Smooth muscle cell (in vitro differentiated cells): Measurements from ENCODE around the gene EPSTI1. TPM values are rescaled to one million over a fixed set of nuclear protein-coding genes. Genes with fewer than 3 reads are reported as not detected.
"Not testable (repeated sequence)": the region's sequence is repeated elsewhere in the genome, so short reads cannot be mapped to it uniquely, and the experiment has no call there.

Experiments
- DNase-seq: peaks from one replicate; lab custom pipeline; 2025; ENCODE audit not compliant: unreplicated experiment; lab: John Stamatoyannopoulos, UW
- H2AFZ ChIP-seq: fragments of 200-600 bp; sonication (generic); 2 replicates; pipeline ENCODE4 v1.6.0; 2016; ENCODE audit warnings: antibody characterized with exemption, low read depth, mild to moderate bottlenecking
- H3F3A ChIP-seq: fragments of 200-600 bp; sonication (generic); 2 replicates; pipeline ENCODE4 v1.6.0; 2017; ENCODE audit warnings: antibody characterized with exemption, low read depth
- H3K27ac ChIP-seq: fragments of 200-600 bp; sonication (generic); 2 replicates; pipeline ENCODE4 v1.5.1; 2016; ENCODE audit warnings: low read depth, mild to moderate bottlenecking
- H3K27me3 ChIP-seq: fragments of 200-600 bp; sonication (generic); 2 replicates; pipeline ENCODE4 v1.6.1; 2016; ENCODE audit warnings: low read depth, mild to moderate bottlenecking
- H3K36me3 ChIP-seq: fragments of 200-600 bp; sonication (generic); 2 replicates; pipeline ENCODE4 v1.5.1; 2016; ENCODE audit warnings: low read depth
- H3K4me1 ChIP-seq: fragments of 200-600 bp; sonication (generic); 2 replicates; pipeline ENCODE4 v1.5.1; 2016; ENCODE audit warnings: low read depth
- H3K4me2 ChIP-seq: fragments of 200-600 bp; sonication (generic); 2 replicates; pipeline ENCODE4 v1.6.0; 2016; ENCODE audit warnings: mild to moderate bottlenecking
- H3K4me3 ChIP-seq: fragments of 200-600 bp; sonication (generic); 2 replicates; pipeline ENCODE4 v1.5.1; 2016; ENCODE audit warnings: mild to moderate bottlenecking
- H3K79me2 ChIP-seq: fragments of 200-600 bp; sonication (generic); 2 replicates; pipeline ENCODE4 v1.6.0; 2016; ENCODE audit warnings: low read depth, mild to moderate bottlenecking
- H3K9ac ChIP-seq: fragments of 200-600 bp; sonication (generic); 2 replicates; pipeline ENCODE4 v1.6.0; 2016; ENCODE audit warnings: low read depth
- H3K9me3 ChIP-seq: fragments of 200-600 bp; sonication (generic); replicated peaks from 2 replicates; pipeline ENCODE4 v1.5.1; 2016; ENCODE audit warnings: low read depth
- H4K20me1 ChIP-seq: fragments of 200-600 bp; sonication (generic); 2 replicates; pipeline ENCODE4 v1.6.0; 2016; ENCODE audit warnings: low read depth
- WGBS: methylation state at CpG from one replicate; pipeline ENCODE4 v1.1.7; 2016; ENCODE audit warnings: low lambda C conversion rate; 5-methylcytosine and 5-hydroxymethylcytosine counted together
- polyA plus RNA-seq: library from polyadenylated mRNA; unstranded; fragments of >200 nt; fragmentation: Nextera tagmentation; extraction: Ambion mirVana; gene quantifications from 2 replicates; pipeline ENCODE4 v1.2.1, GENCODE V29; 2016
- total RNA-seq: library from RNA; depleted of rRNA; stranded (reverse); fragments of >200 nt; gene quantifications from 2 replicates; pipeline ENCODE4 v1.2.3, GENCODE V29; 2014
- TF ChIP-seq, protein P1 (sequence below): fragments of 200-600 bp; sonication (generic); IDR thresholded peaks from 2 replicates; pipeline ENCODE4 v1.5.1; 2017; ENCODE audit warnings: borderline replicate concordance, mild to moderate bottlenecking, antibody characterized with exemption; ENCODE audit not compliant: insufficient read depth, poor library complexity, severe bottlenecking

Gene EPSTI1
- total and polyA plus RNA-seq, 2 experiments from 2014 or later = 2.4 to 3.3 TPM

DNA sequence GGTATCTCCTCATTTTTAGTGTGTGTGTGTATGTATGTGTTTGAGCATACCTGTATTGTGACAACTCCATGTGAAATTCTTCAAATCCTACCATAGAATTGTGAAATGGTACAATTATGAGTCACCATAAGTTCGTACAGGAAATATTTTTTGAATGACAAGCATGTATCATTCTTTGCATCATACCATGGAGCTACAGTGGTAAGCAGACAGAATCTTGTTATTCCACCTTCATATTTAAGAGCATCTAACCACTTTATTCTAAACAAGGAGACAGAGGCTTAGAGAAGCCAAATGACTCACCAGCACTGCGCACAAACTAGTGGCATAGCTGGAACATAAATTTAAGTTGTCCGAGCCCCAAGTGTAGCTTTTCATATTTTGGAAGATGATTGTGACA lies 4.5 kb upstream of the EPSTI1 start:
- Histone ChIP-seq H4K20me1 (no peaks in the 10 kb centered on the region), H3K4me1 (peaks cover 12% of the 10 kb centered on the region), H3K36me3 (no peaks in the 10 kb centered on the region), H3K9ac (no peak overlapping the region), H2AFZ (no peak overlapping the region), H3K27ac (peak overlapping the region; percentile 56), H3K79me2 (no peaks in the 10 kb centered on the region), H3K9me3 (no peaks in the 10 kb centered on the region), H3K4me2 (peak overlapping the region; percentile 22), H3K27me3 (no peaks in the 10 kb centered on the region), H3F3A (peaks cover 4% of the 10 kb centered on the region), H3K4me3 (no peak overlapping the region)
- WGBS = 49% methylated on average over 3 of the region's 3 CpGs
- DNase-seq = no peak
- TF ChIP-seq, protein P1, sequence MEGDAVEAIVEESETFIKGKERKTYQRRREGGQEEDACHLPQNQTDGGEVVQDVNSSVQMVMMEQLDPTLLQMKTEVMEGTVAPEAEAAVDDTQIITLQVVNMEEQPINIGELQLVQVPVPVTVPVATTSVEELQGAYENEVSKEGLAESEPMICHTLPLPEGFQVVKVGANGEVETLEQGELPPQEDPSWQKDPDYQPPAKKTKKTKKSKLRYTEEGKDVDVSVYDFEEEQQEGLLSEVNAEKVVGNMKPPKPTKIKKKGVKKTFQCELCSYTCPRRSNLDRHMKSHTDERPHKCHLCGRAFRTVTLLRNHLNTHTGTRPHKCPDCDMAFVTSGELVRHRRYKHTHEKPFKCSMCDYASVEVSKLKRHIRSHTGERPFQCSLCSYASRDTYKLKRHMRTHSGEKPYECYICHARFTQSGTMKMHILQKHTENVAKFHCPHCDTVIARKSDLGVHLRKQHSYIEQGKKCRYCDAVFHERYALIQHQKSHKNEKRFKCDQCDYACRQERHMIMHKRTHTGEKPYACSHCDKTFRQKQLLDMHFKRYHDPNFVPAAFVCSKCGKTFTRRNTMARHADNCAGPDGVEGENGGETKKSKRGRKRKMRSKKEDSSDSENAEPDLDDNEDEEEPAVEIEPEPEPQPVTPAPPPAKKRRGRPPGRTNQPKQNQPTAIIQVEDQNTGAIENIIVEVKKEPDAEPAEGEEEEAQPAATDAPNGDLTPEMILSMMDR = no peak

DNA sequence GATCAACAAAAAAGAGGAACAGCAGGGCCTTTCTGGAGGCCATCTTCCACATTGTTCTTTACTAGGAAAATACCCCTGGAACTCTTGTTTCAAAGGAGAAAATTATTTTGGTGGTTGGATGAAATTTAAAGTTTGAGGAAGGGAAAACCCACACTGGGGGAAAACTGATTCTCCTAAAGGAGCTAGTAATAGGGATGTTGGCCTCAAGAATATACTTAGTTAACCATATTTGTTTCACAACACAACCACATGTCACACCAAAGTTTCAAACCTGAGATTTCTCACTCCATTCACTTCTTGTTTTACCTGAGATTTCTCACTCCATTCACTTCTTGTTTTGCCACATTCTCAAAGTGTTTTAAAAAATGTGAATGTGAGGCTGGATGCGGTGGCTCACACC lies 2.8 kb upstream of the EPSTI1 start:
- Histone ChIP-seq H3K9me3 (no peaks in the 10 kb centered on the region), H3K4me1 (peaks cover 14% of the 10 kb centered on the region)
- WGBS = 100% methylated on average over 1 of the region's 1 CpG

DNA sequence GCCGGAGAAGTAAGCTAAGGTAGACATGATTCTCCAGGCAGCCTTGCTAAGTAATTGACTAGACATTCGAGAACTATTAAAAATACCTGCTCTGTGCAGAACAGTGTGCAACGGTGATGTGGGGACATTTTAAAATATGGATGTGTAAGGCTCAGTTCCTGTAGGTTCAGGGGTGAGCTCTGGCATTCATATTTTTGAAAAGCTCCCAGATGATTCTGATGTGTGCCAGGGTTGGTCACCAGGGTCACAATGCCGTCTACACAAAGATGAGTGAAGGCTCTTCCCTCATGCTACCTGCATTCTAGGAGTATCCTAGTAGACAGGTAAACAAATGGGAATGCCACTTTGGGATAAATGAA lies 702 bp upstream of the EPSTI1 start:
- Histone ChIP-seq H3K4me3 (peak overlapping the region; percentile 76), H3K9me3 (no peaks in the 10 kb centered on the region), H3F3A (peaks cover 12% of the 10 kb centered on the region), H3K9ac (peak overlapping the region; percentile 64), H3K27me3 (no peaks in the 10 kb centered on the region), H2AFZ (peak overlapping the region; percentile 83), H3K4me1 (peaks cover 14% of the 10 kb centered on the region), H3K79me2 (no peaks in the 10 kb centered on the region), H4K20me1 (no peaks in the 10 kb centered on the region), H3K36me3 (no peaks in the 10 kb centered on the region), H3K4me2 (peak overlapping the region; percentile 96), H3K27ac (peak overlapping the region; percentile 37)
- TF ChIP-seq, protein P1 = no peak
- no peak for DNase-seq
- 88% methylated on average over 4 of the region's 4 CpGs for WGBS

More for the DNA sequence above, 2.8 kb upstream of the EPSTI1 start:
- Histone ChIP-seq H3K4me3 (no peak overlapping the region), H3K79me2 (no peaks in the 10 kb centered on the region), H4K20me1 (no peaks in the 10 kb centered on the region), H3K9ac (no peak overlapping the region), H3K36me3 (no peaks in the 10 kb centered on the region), H3K4me2 (no peak overlapping the region), H3F3A (peaks cover 12% of the 10 kb centered on the region), H2AFZ (no peak overlapping the region), H3K27me3 (no peaks in the 10 kb centered on the region), H3K27ac (no peak overlapping the region)
- no peak for DNase-seq
- TF ChIP-seq, protein P1 = no peak

DNA sequence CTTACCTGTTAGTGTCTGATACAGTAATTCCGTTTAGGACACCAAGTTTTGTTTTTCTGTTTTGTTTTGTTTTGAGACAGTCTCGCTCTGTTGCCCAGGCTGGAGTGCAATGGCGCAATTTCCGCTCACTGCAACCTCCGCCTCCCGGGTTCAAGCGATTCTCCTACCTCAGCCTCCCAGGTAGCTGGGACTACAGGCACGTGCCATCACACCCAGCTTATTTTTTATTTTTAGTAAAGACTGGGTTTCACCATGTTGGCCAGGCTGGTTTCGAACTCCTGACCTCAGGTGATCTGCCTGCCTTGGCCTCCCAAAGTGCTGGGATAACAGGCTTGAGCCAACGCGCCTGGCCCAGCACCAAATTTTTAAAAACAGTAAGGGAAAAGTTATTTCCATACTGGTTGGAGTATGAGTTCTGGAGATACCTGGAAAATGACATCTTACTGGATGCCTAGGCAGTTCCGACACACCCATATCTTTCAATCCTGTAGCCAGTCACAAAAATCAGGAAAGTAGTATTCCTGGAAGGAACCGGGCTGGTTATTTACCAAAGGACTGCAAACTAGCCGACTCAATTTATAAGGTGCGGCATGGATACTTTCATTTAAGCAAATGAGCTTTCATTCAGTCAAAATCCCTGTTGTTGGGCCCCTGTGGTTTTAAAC lies 676 bp downstream of the EPSTI1 start:
- not testable (repeated sequence) for H3K79me2 ChIP-seq, H4K20me1 ChIP-seq, H3K9me3 ChIP-seq, H3K36me3 ChIP-seq, H3K27me3 ChIP-seq, DNase-seq
- Histone ChIP-seq H3K27ac (peak overlapping the region; percentile 37), H3K4me1 (peaks cover 14% of the 10 kb centered on the region), H3K4me3 (peak overlapping the region; percentile 76), H3F3A (peaks cover 12% of the 10 kb centered on the region), H3K4me2 (peak overlapping the region; percentile 96), H2AFZ (peak overlapping the region; percentile 83), H3K9ac (peak overlapping the region; percentile 64)
- 86% methylated on average over 15 of the region's 15 CpGs for WGBS
